Measurements from ENCODE around the gene FLOT2.
"Not testable (repeated sequence)": the region's sequence is repeated elsewhere in the genome, so short reads cannot be mapped to it uniquely, and the experiment has no call there.

Gene FLOT2, protein sequence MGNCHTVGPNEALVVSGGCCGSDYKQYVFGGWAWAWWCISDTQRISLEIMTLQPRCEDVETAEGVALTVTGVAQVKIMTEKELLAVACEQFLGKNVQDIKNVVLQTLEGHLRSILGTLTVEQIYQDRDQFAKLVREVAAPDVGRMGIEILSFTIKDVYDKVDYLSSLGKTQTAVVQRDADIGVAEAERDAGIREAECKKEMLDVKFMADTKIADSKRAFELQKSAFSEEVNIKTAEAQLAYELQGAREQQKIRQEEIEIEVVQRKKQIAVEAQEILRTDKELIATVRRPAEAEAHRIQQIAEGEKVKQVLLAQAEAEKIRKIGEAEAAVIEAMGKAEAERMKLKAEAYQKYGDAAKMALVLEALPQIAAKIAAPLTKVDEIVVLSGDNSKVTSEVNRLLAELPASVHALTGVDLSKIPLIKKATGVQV

DNA sequence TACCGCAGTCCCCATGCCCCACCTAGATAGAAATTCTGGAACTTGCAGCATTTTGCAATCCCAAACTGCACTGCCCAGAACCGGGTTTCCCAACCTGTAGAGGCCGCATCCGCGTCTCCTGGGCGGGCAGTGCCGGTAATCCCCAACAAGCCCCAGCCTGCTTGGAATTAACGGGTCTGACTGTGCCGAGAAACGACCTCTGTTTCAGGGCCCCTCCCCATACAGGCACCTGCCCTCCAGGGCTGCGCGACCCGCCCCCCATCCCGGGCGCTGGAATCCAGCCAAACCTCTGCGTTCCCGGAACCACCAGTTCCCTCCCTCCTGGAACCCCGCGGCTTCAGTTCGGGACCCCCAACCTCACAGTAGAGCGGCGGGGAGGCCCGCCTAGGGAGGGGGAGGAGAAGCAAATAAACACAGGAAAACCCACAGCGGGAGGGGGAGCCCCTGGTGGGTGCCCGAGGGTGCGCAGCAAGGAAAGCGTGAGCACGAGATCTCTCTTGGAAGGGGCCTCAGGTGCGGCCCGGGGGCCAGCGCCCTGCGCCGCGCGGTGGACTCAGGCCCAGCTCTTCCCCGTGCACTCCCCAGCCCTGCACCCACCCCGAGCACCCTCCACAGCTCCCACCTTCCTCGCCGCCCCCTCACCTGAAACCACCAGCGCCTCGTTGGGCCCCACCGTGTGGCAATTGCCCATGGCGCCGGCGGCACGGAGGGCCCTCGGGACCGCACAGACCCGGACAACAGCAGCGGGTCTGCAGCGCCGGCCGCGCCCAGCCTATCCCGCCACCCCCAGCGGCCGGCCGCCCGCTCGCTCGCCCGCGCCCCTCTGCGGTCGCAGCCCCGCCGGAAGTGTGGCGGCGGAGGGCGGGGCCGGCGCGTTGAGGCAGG is at the start of gene FLOT2:
FLOT2 (minus strand) TSS at position 850 of the 885 bp plus-strand sequence; CDS start at position 691, 159 bp downstream.
- DNase-seq (ENCODE audit: low read depth in 1 of 2, low spot score in 1 of 2), result peak; percentile 45 to 55

DNA sequence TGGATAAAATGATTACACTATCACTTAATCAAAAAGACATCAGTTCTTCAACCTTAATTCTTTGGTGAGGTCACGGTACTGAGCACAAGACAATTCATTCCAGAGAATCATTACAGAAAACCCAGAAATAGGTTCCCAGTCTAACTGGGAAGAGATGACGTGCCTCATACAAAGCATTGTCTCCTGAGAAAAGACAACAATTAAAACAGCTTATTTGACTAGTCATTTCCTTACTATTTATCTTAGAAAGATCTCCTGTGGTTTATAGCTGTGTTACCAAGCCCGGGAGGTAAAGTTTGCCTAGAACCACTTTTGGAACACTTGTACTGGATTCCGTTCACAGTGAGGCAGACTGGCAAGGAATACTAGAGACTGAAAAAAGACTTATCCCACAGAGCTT is 48.7 kb upstream of the FLOT2 start:
- no peak for DNase-seq (ENCODE audit: low read depth in 1 of 2, low spot score in 1 of 2)

DNA sequence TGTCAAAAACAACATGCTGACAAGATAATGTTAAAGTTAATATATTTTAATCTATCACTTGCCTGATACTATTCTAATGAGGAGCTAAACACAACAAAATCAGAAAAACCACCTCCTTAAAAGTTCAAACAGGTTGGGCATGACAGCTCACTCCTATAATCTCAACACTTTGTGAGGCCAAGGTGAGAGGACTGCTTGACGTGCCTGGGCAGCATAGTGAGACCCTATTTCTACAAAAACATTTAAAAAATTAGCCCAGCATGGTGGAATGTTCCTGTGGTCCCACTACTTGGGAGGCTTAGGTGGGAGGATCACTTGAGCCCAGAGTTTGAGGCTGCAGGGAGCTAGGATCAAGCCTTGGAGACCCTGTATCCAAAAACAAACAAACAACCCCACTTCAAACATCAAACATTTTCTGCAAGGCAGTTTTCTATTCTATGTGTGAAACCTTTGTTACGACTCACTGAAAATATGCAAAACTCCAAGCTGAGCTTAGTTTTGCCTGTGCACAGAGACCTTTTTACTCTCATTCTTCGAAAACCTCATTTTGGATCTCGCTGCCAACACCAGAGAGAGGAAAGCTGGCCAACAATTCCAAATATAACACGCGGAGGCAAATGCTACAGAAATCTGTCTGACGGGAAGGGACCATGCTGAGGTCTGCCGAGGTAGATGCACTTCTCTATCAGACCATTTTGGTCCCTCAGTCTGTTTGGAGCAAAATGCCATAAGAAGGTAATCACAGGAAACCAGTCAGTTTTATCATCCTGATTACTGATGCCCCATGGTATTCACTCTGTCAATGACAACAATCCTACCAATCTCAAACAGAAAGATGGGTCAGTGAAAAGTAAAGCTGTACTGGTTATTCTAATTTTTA is 47.6 kb upstream of the FLOT2 start:
- DNase-seq (ENCODE audit: low read depth in 1 of 2, low spot score in 1 of 2), result no peak

DNA sequence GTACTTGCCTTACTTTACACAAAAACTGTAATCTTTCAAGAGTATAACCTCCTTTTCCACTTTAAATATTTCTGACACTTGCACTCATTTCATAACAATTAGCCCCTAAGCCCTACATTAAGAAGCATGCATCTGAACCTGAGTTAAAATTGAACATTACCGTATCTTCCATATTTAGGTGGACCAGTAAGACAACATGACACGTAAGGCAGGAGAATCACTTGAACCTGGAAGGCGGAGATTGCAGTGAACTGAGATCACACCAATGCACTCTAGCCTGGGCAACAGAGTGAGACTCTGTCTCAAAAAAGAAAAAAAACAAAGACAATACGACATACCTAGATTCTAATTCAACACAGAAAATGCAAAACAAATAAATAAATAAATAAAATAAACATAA is 46.8 kb upstream of the FLOT2 start:
- DNase-seq (ENCODE audit: low read depth in 1 of 2, low spot score in 1 of 2), result no peak

DNA sequence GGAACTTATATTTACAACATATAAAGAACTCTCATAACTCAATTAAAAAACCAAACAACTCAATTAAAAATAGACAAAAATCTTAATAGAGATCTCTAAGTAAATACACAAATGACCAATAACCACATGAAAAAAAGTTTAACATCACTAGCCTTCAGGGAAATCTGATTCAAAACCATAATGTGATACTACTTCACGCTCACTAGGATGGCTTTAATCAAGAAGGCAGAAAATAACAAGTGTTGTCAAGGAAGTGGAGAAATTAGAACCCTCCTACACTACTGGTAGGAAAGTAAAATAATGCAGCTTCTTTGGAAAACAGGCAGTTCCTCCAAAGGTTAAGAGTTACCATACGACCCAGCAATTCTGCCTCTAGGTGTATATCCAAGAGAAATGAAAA is 45.4 kb upstream of the FLOT2 start:
- no peak for DNase-seq (ENCODE audit: low read depth in 1 of 2, low spot score in 1 of 2)

DNA sequence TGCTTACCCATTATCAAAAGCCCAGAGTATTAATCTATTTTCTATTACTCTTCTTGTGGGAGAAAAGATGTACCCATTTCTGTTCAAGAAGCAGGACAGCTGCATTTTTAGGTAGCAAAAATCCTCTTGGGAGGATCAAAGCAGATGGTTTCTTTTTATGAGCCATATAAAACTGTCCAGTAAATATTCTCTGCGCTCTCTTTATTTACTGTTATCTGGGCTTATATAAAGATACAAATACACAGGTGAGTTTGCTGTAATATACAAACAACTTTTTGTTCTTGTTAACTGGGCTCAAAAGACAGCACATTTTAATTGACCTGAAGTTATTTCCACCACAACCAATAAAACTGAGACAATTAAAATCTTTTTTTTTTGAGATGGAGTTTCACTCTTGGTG is 43.7 kb upstream of the FLOT2 start:
- DNase-seq (ENCODE audit: low read depth in 1 of 2, low spot score in 1 of 2), result no peak

DNA sequence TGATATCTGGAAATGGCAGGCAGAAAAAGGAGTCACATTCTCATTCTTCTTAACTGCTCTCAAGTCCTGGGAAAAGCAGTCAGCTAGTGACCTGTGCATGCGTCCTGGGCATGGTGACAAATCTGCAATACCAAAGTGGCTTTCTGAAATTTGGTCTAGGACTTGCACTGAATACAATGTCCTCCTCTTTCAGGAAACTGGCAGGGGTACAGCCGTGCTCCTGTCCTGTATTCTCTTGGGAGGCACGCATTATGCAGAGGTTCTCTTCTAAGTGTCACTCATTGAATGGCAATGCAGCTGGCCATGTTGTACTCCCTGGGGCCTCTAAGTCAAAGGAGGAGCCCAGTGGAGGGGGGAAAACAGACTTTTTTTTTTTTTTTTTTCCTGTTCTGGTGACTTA is 43.1 kb upstream of the FLOT2 start:
- DNase-seq (ENCODE audit: low read depth in 1 of 2, low spot score in 1 of 2), result no peak

DNA sequence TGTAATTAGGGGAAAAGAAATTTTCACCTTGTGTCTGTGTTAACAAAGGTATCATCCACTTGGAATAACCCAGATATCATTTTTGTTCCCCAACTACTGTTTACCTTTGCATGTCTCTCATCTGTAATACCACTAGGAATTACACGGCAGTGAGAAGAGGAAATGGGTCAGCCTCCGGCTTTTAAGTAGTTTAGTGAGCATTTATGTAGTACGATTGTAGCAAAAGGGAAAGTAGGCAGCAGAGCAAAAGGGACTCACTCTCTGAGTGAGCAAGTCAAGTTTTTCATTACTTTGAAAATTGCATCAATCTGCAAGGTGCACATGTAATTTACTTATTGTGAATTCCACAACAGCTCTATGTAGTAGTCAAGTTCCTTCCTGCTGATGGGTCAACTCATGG is 42.6 kb upstream of the FLOT2 start:
- DNase-seq (ENCODE audit: low read depth in 1 of 2, low spot score in 1 of 2), result no peak

DNA sequence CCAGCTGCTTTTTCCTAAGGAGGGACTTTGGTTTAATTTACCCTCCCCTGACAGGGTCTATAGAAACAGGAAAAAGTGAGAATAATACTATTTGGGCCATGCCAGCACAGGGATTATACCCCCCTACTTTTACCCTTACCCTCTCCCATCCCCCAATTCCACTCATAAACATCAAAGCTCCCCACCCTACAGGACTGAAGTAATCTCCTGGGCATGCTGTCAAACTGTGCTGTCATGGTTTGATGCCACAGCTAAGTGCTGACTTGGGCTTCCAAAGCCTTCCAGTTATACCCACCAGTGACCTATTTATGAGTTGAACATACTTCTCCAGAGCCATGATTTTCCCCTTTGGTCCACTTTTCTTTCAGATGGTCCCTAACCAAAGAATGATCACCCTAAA is 41.0 kb upstream of the FLOT2 start:
- no peak for DNase-seq (ENCODE audit: low read depth in 1 of 2, low spot score in 1 of 2)

DNA sequence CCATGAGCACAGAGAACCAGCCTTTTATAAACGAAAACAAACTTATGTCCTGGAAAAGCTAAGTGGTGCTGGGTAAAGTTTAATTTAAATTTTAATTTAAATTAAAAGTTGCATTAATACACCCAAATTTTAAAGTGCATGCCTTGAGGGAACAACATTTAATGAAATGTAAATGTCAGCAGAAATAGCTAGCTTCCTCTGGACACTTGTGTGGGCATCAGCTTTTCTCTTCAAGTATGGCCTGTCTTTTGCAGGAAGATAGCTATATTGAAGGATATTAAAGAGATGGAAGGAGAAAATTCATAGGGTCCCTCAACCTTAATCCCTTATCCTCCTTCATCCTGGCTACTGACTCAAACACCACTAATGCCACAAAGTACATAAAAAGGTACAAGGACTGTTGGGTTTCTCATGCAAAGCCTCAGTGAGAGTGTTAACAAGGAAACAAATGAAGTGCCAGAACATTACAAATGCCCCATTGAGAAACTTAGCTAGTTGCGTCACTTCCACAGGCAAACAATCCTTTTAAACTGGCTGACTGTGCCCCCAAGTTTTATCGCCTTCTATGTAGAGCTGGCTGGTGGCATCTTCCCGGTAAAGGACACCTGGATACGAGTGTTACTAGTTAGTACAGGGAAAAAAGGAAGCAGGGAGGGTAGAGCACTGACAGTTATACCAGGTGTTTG is 39.7 kb upstream of the FLOT2 start:
- DNase-seq (ENCODE audit: low read depth in 1 of 2, low spot score in 1 of 2), result no peak

DNA sequence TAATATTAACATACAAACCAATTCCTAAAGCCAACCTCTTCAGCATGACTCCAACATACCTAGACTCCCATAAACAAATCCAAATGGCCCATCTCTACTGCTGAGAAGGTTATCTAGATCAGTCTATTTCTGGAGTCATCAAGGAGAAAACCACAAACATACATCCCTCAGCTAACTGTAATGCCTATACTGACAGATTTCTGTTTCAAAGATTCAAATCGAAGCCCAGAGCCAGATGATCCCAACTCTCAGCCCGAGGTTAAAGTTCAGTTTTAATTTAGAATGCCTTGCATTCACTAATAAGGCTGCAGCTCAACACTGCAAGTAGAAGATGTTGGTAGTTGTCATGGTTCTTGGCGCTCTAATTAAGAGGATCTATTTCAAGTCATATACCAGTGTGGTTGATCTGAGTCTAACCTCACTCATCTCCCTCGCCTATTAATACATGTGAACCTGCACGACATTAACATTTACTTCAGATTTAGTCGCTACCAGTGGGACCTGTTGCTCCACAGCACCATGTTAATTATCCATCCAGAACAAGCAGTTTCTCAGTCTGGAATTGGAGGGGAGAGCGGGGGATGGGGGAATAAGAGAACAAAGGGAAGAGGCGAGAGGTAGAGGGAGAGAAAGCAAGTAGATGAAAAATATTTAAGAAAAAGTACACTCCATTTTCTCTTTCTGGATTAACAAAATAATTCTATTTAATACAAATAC is 38.4 kb upstream of the FLOT2 start:
- DNase-seq (ENCODE audit: low read depth in 1 of 2, low spot score in 1 of 2), result no peak

DNA sequence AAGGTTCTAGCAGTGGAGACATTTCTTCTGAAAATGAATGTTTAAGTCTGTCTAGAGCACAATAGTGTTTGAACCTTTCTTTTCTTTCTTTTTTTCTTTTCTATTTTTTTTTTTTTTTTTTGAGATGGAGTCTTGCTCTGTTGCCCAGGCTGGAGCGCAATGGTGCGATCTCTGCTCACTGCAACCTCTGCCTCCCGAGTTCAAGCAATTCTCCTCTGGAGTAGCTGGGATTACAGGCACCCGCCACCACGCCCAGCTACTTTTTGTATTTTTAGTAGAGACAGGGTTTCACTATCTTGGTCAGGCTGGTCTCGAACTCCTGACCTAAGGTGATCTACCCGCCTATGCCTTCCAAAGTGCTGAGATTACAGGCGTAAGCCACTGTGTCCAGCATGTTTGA is 37.0 kb upstream of the FLOT2 start:
- not testable (repeated sequence) for DNase-seq (ENCODE audit: low read depth in 1 of 2, low spot score in 1 of 2)

DNA sequence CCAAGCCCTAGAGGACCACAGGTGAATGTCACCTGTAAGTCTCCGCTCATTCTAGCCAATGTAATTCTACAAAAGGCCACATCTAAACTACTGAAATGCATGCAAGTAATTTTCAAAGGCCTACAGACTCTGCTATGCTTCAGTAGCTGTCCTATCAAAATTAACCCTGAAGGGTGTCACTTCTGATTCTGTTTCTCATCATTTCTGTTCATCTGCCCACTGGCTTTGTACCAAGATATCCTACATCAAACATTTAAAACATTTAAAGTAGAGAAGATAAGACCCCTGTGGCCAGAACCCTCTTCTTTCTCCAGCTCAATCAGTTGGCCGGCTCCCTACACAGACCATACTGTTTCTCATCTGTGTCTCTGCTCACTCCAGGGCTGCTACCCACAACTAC is 32.3 kb upstream of the FLOT2 start:
- no peak for DNase-seq (ENCODE audit: low read depth in 1 of 2, low spot score in 1 of 2)

DNA sequence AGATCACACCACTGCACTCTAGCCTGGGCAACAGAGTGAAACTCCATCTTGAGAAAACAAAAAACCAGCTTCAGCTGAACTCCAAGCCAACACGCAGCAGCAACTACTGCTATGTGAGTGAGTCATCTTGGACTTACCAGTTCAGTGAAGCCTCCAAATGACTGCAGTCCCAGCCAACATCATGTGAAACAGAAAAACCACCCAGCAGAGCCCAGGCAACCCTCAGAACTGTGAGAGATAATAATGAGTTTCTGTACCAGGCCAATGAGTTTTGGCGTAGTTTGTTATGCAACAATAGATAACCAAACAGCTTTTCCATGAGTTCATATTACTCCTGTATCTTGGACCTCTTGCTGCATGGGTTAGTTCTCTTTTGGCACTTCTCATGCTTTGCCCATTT is 30.5 kb upstream of the FLOT2 start:
- no peak for DNase-seq (ENCODE audit: low read depth in 1 of 2, low spot score in 1 of 2)

DNA sequence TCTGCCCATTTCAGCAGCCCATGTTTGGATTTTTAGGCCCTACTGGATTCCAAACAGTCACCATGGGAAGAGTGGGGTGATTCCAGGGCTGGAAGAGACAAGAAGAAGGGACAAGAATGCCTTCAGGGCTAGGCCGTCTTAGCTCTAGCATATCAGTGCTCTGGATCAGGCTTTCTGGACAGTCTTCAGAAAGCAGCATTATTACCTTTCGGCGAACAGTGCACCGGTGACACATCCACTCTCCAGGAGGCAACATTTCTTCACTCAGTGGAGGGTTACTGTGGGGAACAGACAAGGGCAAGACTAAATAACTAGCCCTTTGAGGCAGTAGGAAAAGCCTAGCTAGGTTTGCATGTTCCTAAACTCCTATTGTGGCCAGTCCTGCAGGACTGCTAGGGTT is 29.3 kb upstream of the FLOT2 start:
- DNase-seq (ENCODE audit: low read depth in 1 of 2, low spot score in 1 of 2), result no peak

DNA sequence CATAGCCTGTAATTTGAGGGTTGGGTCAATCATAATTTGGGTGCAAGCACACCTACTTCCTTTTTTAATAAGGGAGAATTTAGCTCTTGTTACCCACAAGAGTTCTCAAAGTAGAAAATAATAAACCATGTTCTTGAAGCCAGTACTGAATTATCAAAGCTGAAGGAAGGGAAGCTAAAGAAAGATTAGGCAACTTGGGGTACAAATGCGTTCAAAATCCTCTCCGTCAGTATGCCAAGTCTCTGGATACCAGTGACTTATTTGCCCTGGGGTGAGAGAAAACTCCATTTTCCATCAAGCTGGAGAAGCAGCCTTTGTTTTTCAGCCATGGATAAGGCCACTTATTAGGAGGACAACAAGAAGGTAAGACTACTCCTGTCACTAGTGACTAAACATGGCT is 28.8 kb upstream of the FLOT2 start:
- DNase-seq (ENCODE audit: low read depth in 1 of 2, low spot score in 1 of 2), result no peak

DNA sequence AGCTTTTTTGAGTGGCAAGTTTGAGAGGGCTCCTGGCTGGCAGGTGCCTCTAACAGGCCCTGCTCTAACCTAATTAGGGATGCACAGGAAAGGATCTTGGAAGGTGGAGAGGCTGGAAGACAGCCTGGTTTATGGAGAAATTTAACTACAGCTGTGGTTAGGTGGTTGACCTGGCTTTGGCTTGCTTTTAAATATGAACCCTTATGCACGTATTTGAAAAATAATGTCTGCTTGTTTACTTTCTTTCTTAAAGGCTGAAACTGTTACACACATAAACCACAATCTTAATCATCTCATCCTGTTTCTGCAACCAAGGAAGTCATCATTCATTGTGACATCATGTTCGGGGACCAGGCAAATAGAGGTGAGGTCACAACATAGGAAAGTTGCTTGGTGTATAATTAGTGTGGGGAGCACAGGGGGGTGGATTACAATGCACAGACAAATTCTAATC is 28.4 kb upstream of the FLOT2 start:
- peak in 1 of 2 donors; percentile 20 for DNase-seq (ENCODE audit: low read depth in 1 of 2, low spot score in 1 of 2)

DNA sequence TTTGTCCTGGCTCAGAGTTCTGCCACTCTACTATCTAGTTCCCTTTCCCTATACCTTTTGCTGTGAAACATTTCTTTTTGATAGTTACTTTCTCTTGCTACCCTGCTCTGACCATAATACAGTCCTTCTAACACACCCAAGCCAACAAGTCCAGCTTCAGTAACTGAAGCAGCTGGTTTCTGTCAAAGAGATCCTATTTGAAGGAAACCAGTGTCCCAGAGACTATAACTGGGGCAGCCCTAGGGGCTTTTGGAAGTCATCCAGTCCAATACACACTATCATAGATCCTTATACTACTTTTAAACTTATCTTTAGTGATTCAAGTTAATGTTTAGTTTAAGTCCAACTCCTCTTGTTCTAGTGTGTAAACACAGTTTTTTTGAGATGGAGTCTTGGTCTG is 22.7 kb upstream of the FLOT2 start:
- no peak for DNase-seq (ENCODE audit: low read depth in 1 of 2, low spot score in 1 of 2)

DNA sequence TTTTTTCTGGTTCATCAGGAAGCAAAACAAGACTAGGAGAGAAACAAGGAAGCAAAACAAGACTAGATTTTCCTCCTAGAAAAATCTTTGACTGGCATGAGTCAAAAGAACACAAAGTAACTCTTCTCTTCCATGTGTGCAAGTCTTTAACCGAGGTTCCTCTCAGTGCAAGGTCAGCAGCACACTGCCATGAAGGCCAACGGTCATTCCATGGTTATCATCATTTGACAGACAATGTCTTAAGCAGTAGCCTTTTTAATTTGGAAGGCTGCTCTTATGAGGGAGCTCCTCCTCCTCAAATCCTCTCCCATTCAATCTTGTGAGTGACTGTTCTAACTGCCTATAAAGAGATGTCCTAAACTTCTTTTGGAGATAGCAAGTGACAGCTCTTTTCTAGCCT is 20.8 kb upstream of the FLOT2 start:
- no peak for DNase-seq (ENCODE audit: low read depth in 1 of 2, low spot score in 1 of 2)

DNA sequence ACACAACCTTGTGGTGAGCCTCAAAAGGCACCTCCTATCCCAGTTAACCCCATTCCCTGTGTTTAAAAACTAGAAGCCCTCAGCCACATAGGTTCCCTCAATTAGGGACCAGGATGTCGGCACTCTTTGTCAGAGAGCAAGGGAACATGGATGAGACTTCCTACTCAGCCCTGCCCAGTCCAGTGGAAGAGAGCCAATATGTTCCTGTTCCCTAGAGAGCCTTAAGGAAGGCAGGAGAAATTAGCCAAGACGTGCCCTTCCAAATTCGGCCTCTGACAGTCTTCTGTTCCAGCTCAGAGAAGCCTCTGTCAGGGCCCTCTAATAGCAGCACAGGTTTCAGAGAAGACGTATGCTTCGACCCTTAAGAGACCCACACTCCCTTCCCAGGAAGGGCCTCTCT is 19.9 kb upstream of the FLOT2 start:
- no peak for DNase-seq (ENCODE audit: low read depth in 1 of 2, low spot score in 1 of 2)
